Fibroblast of skin of abdomen (primary cell): ENCODE results near the gene WBP1L.
A peak's percentile ranks its signal among the peaks of the same experiment; 100 is the strongest.
"Not testable (repeated sequence)": the region's sequence is repeated elsewhere in the genome, so short reads cannot be mapped to it uniquely, and the experiment has no call there.

Source experiments
- DNase-seq: peaks from one replicate; pipeline ENCODE4 v3.0.0-alpha.2; 2013

Gene WBP1L

DNA sequence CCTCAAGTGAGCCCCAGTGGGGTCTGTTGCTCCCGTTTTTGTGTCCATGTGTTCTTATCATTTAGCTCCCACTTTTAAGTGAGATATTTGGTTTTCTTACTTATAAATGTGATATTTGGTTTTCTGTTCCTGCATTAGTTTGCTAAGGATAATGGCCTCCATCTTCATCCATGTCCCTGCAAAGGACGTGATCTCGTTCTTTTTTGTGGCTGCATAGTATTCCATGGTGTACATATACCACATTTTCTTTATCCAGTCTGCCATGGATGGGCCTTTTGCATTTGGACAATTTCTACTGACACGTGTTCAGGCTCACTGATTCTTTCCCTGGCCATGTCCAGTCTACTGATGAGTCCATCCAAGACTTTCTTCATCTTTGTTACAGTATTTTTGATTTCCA lies 19.8 kb upstream of the WBP1L start:
- DNase-seq: no peak

DNA sequence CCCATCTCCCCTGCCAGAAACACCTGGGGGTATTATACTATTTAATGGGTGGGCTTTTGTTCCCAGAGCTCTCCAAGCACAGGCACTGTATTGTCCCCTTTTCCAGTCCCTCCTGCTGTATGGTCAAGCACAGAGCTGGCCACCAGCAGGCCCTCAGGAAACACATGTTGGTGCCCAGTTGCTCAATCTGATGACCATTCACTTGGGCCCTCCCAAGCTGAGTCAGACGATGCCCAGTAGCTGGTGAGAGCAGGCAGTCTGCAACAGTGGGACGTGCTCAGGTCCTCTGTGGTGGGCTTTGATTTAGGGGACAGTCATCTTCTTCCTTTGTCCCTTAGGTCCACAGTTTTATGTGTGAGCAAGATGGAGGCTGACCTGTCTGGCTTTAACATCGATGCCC lies 17.5 kb upstream of the WBP1L start:
- DNase-seq: no peak

DNA sequence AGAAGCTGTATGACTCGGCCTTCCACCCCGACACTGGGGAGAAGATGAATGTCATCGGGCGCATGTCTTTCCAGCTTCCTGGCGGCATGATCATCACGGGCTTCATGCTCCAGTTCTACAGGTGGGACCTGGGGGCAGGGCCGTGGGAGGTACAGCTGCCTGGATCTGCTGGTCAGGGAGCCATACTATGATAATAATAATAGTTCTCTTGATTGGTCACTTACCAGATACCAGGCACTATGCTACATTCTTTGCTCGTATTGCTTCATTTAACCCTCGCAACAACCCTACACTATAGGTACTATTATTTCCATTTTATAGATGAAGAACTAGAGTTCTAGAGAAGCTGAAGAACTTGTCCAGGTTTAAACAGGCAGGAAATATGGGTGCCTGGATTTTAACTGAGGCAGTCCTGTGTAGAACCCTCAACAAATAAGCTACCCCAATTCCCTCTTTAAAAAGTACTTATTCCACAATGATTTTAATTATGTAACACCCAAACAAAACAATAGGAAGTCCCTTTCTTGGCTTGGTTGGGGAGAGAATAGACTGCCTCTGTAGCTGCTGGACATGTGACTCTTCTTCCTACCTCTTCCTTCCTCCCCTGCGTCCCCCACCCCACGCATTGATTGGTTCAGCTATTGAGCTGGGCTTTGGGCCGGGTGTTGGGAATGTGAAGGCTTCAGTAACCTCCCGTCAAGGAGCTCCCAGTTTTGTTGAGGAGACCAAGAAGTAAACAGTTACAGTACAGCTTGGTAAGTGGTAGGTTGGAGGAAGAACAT lies 16.5 kb upstream of the WBP1L start:
- DNase-seq: no peak

DNA sequence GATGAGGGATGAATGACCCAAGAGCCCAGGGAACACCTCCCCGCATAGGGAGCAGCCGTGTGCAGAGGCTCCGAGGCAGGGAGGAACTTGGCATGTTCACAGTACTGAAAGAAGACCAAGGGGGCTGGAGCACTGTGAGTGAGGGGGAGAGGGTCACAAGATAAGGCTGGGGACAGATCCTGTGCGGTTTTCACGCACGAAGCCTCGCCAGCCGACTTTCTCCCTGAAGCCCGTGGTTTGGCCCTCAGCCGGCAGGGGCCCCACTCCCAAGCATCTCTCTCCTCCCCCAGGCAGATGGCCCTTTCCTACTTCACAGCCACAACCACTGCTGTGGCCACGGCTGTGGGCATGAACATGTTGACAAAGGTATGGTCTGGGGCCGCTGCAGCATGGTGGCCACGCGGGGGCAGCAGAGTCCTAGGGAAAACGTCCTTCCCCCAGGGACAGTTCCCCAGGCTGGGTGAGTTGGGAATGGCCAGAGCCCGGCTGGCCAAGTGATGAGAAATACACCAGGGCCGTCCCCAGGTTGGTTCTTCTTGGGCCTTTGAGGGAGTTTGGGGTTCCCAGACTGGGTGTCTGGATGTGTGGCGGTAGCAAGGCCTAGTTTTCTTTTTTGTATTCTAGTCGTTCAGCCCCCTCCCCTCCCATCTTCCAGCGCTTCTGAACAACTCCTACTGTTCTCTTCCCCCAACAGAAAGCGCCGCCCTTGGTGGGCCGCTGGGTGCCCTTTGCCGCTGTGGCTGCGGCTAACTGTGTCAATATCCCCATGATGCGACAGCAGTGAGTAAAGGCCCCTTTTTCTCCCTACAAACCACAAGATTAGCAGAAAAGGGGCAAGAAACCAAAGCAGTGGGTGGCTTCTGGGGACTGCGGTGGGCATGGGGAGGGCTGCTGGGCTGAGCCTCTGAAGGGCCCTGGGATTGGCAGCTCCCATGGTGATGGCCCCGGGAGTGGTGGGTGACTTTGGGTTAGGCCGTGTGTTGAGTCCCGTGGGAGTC lies 14.4 kb upstream of the WBP1L start:
- peak; percentile 70 for DNase-seq

DNA sequence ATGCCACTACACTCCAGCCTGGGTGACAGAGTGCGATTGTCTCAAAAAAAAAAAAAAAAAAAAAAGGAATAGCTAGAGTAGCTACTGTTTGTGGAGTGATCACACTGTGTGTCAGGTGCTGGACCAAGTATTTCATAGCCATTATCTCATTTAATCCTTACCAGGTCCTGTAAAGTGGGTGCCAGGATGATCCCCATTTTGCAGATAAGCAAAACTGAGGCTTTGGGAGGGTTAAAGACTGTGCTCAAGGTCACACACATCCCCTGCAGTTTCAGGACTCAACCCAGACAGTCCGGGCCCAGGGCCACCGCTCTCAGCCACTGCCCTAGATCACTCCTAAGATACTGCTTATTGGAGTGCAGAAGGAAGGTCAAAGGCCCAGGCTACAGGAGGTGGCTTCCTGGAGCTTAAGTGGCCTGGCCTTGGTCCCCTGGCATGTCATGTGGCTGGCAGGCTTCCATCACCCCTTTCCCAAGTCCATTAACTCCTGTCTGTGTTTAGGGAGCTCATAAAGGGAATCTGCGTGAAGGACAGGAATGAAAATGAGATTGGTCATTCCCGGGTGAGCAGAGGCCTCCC lies 12.4 kb upstream of the WBP1L start:
- no peak for DNase-seq

DNA sequence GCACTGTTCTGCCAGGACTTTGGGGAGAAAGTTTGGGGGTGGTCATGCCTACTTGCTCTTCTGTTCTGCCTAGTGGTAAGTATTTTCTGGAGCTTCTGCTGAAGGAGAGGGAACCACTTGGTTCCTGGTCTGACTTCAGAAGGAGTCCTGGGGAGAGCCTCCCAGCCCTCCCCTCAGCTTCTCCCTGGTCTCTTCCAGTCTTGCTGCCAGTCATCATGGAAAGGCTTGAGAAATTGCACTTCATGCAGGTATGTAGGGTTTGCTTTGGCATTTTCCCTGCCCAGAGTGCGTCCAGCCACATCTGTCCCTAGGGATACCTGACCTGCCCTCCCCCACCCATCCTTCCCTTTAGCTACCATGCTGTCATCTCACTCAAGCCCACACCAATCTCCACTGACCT lies 11.1 kb upstream of the WBP1L start:
- no peak for DNase-seq

DNA sequence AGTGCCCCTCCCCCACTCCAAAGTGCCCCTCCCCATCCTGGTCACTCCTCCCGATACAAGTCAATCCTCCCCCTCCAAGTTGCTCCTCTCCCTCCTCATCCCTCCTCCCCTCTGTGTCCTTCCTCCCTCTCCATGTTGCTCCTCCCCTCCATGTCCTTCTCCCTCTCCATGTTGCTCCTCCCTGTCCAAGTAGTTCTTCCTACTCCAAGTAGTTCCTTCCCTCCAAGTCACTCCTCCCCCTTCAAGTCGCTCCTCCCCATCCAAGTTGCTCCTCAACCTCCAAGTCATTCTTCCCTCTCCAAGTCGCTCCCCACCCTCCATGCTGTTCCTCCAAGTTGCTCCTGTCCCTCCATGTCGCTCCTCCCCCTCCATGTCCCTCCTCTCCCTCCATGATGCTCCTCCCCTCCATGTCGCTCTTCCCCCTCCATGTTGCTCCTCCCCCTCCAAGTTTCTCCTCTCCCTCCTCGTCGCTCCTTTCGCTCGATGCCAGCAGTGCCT lies 8.6 kb upstream of the WBP1L start:
- no peak for DNase-seq

DNA sequence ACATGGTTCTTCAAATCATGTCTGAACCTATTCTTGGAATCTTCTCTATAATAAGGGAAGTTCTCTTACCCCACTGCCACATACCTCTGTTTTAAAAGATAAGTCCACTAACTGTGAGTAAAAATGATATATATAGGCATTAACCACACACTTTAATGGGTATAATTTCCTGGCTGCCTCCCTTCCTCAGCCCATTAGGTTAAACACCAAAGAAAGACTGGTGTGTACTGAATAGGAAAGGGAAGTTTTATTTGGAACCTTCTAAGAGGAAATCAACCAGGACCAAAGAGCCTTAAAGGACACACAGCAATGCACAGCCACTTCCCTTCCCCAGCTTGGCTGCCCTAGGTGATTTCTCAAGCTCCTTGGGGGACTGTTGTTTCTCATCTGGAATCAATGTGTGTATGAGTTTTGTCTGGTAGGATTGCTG lies 5.0 kb upstream of the WBP1L start:
- DNase-seq: no peak

DNA sequence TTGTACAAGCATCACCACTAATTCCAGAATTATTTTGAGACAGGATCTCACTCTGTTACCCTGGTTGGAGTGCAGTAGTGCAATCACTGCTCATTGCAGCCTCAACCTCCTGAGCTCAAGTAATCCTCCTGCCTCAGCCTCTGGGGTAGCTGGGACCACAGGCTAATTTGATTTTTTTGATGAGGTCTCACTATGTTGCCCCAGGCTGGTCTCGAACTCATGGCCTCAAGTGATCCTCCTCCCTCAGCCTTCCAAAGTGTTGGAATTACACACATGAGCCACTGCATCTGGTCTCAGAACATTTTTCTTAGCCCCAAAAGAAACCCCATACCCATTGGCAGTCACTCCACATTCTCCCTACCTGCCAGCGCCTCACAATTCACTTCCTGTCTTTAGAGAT lies 3.5 kb upstream of the WBP1L start:
- no peak for DNase-seq

DNA sequence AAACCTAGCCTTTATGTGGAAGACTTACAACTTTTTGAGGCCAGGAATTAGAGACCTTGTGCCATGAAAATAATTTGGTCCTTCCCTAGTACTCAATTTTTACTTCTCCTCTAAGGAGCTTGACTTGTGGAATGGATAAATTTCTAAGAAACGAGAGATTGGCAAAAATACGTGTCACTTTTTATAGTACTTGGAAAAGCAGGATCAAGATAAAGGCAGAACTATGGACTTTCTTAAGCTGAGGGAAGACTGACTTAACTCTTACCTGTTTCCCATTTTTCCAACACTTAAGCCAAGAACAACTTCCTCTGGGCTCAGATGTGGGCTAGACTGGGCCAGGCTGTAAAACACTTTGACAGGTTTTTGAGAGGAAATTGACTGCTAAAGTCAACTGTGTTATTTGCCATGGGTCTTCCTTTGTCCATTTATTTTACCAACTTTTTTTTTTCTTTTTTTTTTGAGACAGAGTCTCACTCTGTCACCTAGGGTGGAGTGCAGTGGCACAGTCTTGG lies 2.0 kb upstream of the WBP1L start:
- DNase-seq: no peak

DNA sequence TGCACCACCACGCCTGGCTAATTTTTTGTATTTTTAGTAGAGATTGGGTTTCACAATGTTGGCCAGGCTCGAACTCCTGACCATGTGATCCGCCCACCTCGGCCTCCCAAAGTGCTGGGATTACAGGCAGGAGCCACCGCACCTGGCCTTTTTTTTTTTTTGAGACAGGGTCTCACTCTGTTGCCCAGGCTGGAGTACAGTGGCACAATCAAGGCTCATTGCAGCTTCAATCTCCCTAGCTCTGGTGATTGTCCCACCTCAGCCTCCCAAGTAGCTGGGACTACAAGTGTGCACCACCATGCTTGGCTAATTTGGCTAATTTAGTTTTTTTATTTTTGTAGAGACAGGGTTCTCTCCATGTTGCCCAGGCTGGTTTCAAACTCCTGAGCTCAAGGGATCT lies 1.4 kb upstream of the WBP1L start:
- DNase-seq: not testable (repeated sequence)

DNA sequence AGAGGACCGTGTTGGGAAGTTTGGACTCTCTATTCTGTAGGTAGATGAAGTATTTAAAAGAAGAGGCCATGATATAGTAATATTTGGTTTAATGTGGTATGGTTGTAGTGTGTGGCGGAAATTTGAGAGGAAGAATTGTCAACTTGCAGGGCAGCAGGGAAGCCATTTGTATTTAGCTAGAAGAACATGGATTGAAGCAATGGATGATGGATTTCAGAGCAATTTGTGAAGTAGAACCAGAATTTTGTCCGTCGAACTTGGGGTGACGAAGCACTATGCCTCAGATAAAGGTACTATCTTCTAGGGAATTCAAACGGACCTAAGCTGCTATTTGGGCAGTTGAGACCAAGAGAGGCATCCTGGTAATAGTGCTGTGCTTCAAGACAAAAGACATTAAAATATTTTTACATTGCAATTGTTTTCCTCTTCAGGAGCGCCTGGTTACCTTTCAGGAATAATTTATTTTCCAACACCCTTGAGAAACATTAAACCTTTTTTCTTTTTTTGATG lies 615 bp upstream of the WBP1L start:
- DNase-seq: no peak

DNA sequence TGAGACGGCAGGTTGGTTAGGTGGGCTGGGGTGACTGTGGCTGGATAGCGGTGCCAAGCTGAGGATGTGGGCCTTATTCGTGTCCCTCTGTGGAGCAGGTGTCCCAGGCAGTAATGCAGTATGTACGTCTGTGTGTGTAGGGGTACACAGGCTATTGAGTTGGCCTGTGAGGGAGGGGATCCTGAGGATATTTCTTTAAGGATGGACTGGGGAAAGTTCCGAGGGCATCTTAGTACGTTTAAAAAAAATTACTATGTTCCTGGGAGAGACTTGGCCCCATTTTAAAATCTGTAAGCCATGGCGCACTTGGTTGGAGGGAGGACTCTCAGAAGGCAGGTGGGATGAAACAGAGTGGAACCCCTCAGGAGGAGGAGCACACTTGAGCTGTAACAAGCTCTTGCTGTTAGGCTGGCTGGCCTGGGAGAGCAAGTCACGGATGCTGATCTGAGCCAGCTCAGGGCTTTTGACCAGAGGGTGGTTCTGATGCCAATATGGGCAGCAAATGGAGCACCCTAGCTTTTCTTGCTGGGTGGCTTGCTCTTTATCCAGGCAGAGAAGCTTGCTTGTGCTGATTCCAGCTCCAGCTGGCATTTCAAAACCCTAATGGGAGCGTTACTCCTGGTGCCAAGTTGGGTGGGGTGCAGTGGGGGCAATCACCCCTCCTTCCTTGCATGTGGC lies 765 bp downstream of the WBP1L start:
- no peak for DNase-seq

DNA sequence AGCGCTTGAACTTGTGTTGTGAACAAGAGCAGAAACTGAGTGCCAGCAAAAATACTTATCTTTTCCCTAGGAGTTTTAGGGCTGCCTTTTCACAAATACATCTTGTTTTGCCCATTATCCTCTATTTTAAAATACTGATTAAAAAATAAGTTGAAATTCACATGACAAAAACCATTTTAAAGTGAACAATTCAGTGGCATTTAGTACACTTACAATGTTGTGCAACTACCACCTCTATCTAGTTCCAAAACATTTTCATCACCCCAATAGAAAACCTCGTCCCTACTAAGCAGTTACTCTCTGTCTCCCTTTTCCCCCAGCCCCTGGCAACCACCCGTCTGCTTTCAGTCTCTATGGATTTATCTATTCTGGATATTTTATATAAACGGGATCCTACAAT lies 1.4 kb downstream of the WBP1L start:
- DNase-seq: no peak

DNA sequence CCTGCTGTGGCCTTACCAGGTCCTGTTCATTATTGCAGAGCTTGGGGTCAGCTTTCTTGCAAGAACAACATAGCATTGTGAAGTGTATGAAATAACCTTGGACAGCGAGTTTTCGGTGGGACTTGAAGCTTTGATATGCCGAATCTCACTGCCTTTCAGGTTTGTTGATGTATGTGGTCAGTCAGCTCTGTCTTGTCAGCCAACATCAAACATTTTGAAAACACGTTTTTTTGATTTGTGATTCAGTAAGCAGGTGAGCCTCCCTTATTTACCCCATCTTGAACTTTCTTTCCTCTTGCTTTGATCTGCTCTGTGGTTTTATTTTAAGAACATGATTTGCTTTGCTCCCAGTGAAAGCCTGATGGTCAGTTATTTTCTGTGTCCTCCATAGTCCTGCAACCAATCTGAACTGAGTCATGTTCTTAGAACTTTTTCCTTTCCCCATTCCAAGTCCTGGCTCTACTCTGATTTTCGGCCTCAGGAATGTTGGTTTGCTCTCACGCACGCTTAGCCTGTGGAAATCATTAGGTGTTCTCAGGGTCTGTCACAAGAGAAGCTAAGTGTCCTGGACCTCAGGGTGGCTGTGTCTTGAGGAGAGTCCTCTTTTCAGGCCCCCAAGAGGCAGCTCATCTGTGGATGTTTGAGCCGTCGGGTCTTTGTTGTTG lies 8.7 kb downstream of the WBP1L start:
- peak; percentile 70 for DNase-seq

DNA sequence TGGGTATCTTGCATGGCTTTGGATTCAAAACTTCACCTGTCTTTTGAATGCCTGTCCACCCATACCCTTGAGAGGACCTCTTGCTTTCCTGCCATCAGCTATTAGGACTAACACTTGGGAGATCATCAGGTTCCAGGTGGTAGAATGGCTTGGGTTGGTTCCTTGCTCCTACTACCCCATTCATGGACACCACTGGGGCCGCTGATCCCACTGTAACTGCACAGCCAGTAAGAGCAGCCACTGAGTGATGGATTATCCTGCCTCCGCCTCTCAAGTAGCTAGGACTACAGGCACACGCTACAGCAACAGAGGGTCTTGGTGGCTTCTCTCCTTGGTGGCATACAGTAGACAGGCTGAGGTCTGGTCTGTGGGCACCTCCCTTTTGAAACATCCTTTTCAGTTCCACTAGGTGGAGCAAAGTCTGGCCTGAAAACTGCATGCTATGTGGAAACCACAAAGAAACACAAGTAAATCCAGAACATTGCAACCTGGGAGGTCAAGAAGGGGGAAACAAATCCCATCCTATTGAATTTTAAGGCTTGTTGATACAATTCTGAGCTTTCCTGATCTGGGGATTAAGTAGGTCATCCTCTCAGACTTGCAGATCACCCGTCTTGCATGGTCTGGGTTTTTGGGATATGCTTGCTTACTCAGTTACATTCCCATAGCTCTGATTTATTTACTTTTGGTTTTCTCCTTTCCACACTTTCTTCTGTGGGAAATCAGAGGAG lies 9.4 kb downstream of the WBP1L start:
- peak; percentile 77 for DNase-seq

DNA sequence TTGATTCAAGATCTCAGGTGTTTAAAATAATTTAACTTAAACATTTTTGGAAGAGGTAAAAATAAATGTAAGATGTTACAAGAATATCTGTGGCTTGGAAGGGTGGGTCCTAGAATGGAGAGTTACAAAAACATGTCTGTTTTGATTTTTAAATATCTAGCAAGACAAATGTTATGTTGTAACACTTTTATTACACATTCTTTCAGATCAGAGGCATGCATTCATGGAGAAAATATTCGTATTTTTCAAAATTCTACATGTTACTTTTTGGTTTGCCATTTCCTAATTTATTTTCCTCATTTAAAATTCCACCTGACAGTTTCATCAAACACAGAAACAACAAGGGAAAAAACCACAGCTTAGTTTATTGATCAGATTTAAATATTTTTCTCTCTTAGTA lies 10.0 kb downstream of the WBP1L start:
- no peak for DNase-seq

DNA sequence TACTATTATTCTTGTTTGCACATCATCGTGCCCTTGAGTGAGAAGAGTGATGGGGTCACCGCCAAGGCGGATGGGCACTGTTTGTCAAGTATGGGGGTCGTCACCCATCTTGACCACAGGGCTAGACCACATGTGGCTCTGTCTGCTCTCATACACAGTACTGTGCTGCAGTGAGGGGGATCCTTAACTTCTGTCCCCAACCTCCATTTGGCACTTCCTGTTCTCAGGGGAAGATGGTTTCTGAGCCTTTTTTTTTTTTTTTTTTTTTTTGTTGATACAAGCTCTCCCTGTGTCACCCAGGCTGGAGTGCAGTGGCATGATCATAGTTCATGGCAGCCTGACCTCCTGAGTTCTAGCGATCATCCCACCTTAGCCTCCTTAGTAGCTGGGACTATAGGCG lies 13.6 kb downstream of the WBP1L start:
- DNase-seq: no peak

DNA sequence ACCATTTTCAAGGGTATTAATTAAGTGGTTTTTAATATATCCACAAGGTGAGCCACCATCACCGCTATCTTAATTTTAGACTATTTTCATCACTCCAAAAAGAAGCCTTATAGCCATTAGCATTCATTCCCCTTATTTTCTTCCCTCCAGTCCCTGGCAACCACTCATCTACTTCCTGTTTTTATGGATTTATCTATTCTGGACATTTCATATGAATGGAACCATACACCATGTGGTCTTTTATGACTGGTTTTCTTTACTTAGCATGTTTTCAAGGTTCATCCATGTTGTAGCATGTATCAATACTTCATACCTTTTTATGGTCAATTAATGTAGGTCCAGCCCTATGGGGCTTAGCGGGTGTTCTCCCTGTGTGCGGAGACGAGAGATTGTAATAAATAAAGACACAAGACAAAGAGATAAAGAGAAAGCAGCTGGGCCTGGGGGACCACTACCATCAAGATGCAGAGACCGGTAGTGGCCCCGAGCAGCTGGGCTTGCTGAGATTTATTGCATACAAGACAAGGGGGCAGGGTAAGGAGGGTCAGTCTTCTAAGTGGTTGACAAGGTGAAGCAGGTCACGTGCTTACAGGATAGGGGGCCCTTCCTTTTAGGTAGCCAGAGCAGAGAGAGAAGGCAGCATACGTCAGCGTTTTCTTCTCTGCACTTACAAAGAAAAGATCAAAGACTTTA lies 14.6 kb downstream of the WBP1L start:
- DNase-seq: no peak

DNA sequence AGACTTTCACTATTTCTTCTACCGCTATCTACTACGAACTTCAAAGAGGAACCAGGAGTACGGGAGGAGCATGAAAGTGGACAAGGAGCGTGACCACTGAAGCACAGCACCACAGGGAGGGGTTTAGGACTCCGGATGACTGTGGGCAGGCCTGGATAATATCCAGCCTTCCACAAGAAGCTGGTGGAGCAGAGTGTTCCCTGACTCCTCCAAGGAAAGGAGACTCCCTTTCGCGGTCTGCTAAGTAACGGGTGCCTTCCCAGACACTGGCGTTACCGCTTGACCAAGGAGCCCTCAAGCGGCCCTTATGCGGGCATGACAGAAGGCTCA lies 15.2 kb downstream of the WBP1L start:
- not testable (repeated sequence) for DNase-seq
